Measurements from ENCODE around the gene EXTL2. TPM values are rescaled to one million over a fixed set of nuclear protein-coding genes. Genes with fewer than 3 reads are reported as not detected.

Gene EXTL2
- total and polyA plus RNA-seq, 2 donors (not counting 3 experiments of a cell fraction or from before 2014, with no cell fraction given): 19.4 to 30.7 TPM

DNA sequence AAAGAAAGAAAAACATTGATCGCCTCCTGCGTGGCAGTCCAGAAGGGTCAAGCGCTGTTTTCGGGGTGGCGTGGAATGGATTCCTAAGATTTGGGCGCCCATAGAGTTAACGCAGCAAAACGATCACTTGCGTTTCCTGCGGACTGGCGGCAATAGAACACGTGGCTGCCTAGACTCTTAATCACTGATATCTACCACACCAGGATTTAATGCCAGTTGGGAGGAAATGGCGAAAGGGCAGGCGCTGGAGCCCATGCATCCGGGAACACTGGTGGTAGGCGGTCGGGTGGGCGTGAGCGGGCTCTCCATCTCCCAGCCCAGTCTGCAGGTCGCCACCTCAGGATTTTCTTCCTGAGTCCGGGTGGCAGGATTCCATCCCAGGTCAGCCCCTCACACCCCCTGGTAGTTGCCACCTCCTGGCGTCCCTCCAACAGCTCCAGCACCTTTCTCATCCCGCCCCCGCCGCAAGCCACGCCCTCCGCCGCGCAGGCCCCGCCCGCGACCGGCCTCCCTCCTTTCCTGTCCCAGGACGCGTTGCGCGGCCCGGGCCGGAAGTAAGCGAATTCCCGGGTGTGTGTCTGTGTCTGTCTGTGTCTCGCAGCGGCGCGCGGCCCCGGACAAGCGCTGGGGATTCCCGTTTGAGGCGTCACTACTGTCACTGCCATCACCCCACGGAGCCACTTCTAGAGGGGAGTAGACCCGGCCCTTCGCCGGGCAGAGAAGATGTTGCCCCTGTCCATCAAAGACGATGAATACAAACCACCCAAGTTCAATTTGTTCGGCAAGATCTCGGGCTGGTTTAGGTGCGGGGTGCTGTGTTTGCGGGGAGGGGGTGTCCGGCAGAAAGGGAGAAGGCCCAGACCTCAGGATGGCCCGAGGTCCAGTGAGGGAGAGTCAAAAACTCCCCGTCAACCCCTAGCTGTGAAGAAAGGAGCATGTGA, 1.2 kb upstream of the EXTL2 start, which contains the start of gene SLC30A7:
SLC30A7 (plus strand) TSS at position 551 of the 941 bp plus-strand sequence; CDS start at position 724, 173 bp downstream.
- TSS peak; percentile 32 for BruUV-seq (replicated peaks)
- dilution Hi-C loops (cut with MboI; ENCODE audit: extremely low pct_ligation_motif_present, low sequenced_read_pairs) (no loop called here), intact Hi-C loops (cut with micrococcal nuclease) (loop anchor here (1.0 to 10.0 kb wide), 3 partner anchors 340 to 761 kb away; partner anchors contain the start of genes SASS6 and TRMT13)

More for the DNA sequence above, 1.2 kb upstream of the EXTL2 start, which contains the start of gene SLC30A7:
- Histone ChIP-seq H3K4me2 (ENCODE audit: insufficient read depth, low read length) (peak within 1 kb of the TSS; percentile 96), H3K9me3 (replicated peaks; ENCODE audit: control insufficient read depth, insufficient read depth, low read length) (no peaks in the 10 kb centered on the region), H3K9me1 (replicated peaks; ENCODE audit: control insufficient read depth, extremely low read depth, insufficient read depth, low read length) (no peaks in the 10 kb centered on the region), H2AFZ (ENCODE audit: low read depth, low read length) (peak within 1 kb of the TSS; percentile 69), H3K9ac (replicated peaks; ENCODE audit: extremely low read depth, insufficient read depth, low read length) (peak within 1 kb of the TSS; percentile 98), H4K20me1 (replicated peaks; ENCODE audit: control insufficient read depth, extremely low read depth, insufficient read depth, low read length) (no peaks in the 10 kb centered on the region), H3K36me3 (ENCODE audit: control insufficient read depth in 2 of 2, extremely low read depth in 1 of 2, insufficient read depth in 2 of 2, low read length in 2 of 2) (peaks cover 2 to 4% of the 10 kb centered on the region in 2 experiments), H3K79me2 (ENCODE audit: control insufficient read depth, insufficient read depth, low read length) (peaks cover 56% of the 10 kb centered on the region), H3K4me1 (ENCODE audit: control insufficient read depth, extremely low read depth, insufficient read depth, low read length) (peaks cover 26% of the 10 kb centered on the region), H3K27ac (ENCODE audit: insufficient read depth, low read depth, low read length) (peak within 1 kb of the TSS; percentile 93), H3K27me3 (ENCODE audit: control insufficient read depth in 2 of 2, insufficient read depth in 2 of 2, low read length in 2 of 2) (no peaks in the 10 kb centered on the region), H3K4me3 (replicated peaks in 1 of 3; ENCODE audit: insufficient read depth in 1 of 3, low read depth in 1 of 3, low read length in 3 of 3) (peak within 1 kb of the TSS; percentile 87 to 91 (median 91))
- peak; percentile 80 for TF ChIP-seq POLR2AphosphoS5 (IDR thresholded peaks at IDR 0.05; ENCODE audit: insufficient read depth, low read depth, low read length)
- no peak for TF ChIP-seq JUN (IDR thresholded peaks at IDR 0.05; ENCODE audit: borderline replicate concordance, insufficient read depth, insufficient read length, low read depth)
- no peak for TF ChIP-seq CTCF (IDR thresholded peaks at IDR 0.05; ENCODE audit: extremely low read depth in 1 of 2, insufficient read depth in 1 of 2, low read depth in 1 of 2, low read length in 2 of 2)
- TF ChIP-seq, protein P1, sequence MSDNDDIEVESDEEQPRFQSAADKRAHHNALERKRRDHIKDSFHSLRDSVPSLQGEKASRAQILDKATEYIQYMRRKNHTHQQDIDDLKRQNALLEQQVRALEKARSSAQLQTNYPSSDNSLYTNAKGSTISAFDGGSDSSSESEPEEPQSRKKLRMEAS (IDR thresholded peaks at IDR 0.05; ENCODE audit: insufficient read depth, insufficient read length): peak; percentile 88
- TF ChIP-seq EZH2 (IDR thresholded peaks at IDR 0.05; ENCODE audit: borderline replicate concordance, low read depth, low read length, severe bottlenecking): no peak
- TF ChIP-seq MYC (IDR thresholded peaks at IDR 0.05; ENCODE audit: low read depth, low read length): peak; percentile 97
- peak; percentile 71 for TF ChIP-seq GATA2 (IDR thresholded peaks at IDR 0.05; ENCODE audit: insufficient read depth, insufficient read length, low read depth, low read length)
- peak; percentile 87 for TF ChIP-seq POLR2A (IDR thresholded peaks at IDR 0.05; ENCODE audit: low read depth, low read length)
- no peak for TF ChIP-seq FOS (IDR thresholded peaks at IDR 0.05; ENCODE audit: borderline replicate concordance, insufficient read depth, low read length)
- ChIA-PET POLR2A (interaction anchor here (1.1 to 1.4 kb wide), 2 partner anchors 344 to 393 kb away, joined by 3 to 4 read pairs; no protein-coding TSS in a partner anchor), CTCF (interaction anchor here (0.9 to 1.7 kb wide), 5 partner anchors 12 to 462 kb away, joined by 3 to 7 read pairs (median 5); no protein-coding TSS in a partner anchor)
- DNase-seq (ENCODE audit: low read depth, low spot score) (peak; percentile 90), FAIRE-seq (peak; percentile 77)

Data from endothelial cell of umbilical vein (primary cell).